ENCODE data around the gene ZNF786.

DNA sequence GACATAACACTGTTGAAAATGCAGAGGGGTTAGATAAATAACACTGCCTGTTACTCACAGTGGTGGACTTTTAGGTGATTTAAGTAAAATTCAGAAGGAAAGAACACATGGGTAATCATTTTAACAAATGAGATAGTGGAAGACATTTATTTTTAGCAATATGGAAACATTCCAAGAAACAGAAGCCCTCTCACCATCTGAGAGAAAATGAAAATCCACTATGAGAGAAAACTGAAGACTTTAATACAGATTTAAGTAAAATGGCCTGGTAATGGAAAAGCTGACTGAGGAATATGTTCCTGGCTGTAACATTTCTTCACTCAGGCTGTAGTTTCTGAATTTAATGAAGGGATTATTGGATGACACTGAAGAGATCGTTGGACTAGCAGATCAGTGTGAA lies 12.1 kb upstream of the ZNF786 start:
- TF ChIP-seq EZH2 (IDR thresholded peaks at IDR 0.05; ENCODE audit: borderline replicate concordance, control insufficient read depth, low read depth, low read length) (no peak), ZNF274 (IDR thresholded peaks at IDR 0.05; ENCODE audit: insufficient read depth, insufficient read length) (no peak), PAX8 (IDR thresholded peaks at IDR 0.05) (no peak), MXI1 (IDR thresholded peaks at IDR 0.05; ENCODE audit: low read depth, low read length) (no peak), STAT1 (conservative IDR thresholded peaks at IDR 0.05) (no peak)
- TF ChIP-seq, protein P1, sequence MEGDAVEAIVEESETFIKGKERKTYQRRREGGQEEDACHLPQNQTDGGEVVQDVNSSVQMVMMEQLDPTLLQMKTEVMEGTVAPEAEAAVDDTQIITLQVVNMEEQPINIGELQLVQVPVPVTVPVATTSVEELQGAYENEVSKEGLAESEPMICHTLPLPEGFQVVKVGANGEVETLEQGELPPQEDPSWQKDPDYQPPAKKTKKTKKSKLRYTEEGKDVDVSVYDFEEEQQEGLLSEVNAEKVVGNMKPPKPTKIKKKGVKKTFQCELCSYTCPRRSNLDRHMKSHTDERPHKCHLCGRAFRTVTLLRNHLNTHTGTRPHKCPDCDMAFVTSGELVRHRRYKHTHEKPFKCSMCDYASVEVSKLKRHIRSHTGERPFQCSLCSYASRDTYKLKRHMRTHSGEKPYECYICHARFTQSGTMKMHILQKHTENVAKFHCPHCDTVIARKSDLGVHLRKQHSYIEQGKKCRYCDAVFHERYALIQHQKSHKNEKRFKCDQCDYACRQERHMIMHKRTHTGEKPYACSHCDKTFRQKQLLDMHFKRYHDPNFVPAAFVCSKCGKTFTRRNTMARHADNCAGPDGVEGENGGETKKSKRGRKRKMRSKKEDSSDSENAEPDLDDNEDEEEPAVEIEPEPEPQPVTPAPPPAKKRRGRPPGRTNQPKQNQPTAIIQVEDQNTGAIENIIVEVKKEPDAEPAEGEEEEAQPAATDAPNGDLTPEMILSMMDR (IDR thresholded peaks at IDR 0.05 in 2 of 3, conservative IDR thresholded peaks at IDR 0.05 in 1 of 3; ENCODE audit: control insufficient read depth in 2 of 3, extremely low read depth in 1 of 3, insufficient read depth in 1 of 3, low read depth in 3 of 3, low read length in 3 of 3) = no peak
- TF ChIP-seq, protein P2, sequence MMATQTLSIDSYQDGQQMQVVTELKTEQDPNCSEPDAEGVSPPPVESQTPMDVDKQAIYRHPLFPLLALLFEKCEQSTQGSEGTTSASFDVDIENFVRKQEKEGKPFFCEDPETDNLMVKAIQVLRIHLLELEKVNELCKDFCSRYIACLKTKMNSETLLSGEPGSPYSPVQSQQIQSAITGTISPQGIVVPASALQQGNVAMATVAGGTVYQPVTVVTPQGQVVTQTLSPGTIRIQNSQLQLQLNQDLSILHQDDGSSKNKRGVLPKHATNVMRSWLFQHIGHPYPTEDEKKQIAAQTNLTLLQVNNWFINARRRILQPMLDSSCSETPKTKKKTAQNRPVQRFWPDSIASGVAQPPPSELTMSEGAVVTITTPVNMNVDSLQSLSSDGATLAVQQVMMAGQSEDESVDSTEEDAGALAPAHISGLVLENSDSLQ (IDR thresholded peaks at IDR 0.05) = no peak
